ENCODE measurements around the gene PTPN11. TPM values are rescaled to one million over a fixed set of nuclear protein-coding genes. Genes with fewer than 3 reads are reported as not detected.

PTPN11 gene
- total RNA-seq, 1 donor from 2014 or later = 100 TPM

GRCh38 chr12:112537710-112538396, 119.1 kb downstream of the PTPN11 start:
- intact Hi-C loops (cut with micrococcal nuclease) = no loop called here

- intact Hi-C loops (cut with micrococcal nuclease) = no loop called here
Measured at GRCh38 chr12:112538740-112539139, 120.0 kb downstream of the PTPN11 start.

GRCh38 chr12:112539221-112539620, 120.5 kb downstream of the PTPN11 start:
- intact Hi-C loops (cut with micrococcal nuclease) = no loop called here

DNA sequence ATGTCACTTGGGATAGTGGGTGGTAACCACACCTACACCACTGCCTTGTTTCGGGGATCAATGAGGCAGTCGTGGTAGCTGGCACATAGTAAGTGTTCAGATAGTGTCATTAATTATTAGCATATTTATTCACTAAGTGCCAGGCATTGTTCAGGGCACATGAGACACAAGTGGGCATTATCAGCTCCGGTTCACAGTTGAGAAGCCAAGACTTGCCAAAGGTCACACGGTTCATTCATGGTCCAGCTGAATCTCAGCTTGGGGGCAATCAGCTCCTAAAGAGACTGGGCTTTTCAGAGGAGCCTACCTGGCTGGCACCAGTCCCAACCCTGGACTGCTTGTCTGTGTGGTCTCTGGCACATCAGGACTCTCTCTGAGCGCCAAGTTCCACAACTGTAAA, 121.3 kb downstream of the PTPN11 start:
- intact Hi-C loops (cut with micrococcal nuclease) = no loop called here

- intact Hi-C loops (cut with micrococcal nuclease) = no loop called here
Measured at GRCh38 chr12:112543751-112544150, 125.0 kb downstream of the PTPN11 start.

DNA sequence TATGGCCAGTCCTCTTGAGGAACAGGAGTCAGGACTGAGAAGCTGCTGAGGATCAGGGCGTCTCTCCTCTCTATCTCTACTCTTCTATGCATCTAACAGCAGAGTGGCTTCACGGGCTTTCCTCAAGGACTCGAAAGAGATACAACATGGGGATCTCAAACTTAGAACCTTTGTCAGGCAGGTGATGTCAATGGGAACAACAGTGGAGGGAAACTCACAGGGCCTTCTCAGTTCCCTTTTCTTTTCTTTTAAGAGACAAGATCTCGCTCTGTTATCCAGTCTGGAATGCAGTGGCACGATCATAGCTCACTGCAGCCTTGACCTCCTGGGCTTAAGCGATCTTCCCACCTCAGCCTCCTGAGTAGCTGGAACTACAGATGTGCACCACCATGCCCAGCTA, 127.6 kb downstream of the PTPN11 start:
- intact Hi-C loops (cut with micrococcal nuclease) = no loop called here

DNA sequence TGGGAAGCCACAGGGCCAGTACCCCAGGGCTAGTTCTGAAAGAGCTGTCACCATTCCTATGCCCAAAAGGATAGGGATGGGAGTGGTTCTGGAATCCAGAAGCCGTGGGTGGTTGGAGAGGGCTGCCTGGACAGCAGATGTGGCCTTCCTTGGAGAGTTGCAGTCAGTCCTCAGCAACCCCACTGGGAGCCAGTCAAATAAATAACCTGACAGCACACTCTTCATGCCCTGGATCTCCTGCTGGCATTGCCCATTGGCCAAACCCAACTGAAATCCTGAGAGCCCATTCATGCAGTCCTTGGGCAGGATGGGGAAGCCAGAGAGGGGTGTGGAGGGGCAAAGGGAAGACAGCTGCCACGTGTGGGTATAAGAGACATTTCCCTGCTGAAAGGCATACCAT, 128.2 kb downstream of the PTPN11 start:
- intact Hi-C loops (cut with micrococcal nuclease) = no loop called here

DNA sequence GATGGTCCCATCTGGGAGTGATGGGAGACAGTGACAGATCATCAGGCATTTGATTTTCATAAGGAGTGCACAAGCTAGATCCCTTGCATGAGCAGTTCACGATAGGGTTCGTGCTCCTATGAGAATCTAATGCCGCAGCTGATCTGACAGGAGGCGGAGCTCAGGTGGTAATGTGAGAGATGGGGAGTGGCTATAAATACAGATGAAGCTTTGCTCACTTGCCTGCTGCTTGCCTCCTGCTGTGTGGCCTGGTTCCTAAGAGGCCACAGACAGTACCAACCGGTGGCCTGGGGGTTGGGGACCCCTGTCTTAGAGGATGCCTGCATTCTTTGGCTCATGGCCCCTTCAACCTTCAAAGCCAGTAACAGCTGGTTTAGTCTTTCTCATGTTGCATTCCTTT, 130.3 kb downstream of the PTPN11 start:
- intact Hi-C loops (cut with micrococcal nuclease) = no loop called here

GRCh38 chr12:112551681-112552080, 132.9 kb downstream of the PTPN11 start:
- intact Hi-C loops (cut with micrococcal nuclease) = no loop called here

- intact Hi-C loops (cut with micrococcal nuclease) = no loop called here
Measured at GRCh38 chr12:112555621-112556233, 137.0 kb downstream of the PTPN11 start.

DNA sequence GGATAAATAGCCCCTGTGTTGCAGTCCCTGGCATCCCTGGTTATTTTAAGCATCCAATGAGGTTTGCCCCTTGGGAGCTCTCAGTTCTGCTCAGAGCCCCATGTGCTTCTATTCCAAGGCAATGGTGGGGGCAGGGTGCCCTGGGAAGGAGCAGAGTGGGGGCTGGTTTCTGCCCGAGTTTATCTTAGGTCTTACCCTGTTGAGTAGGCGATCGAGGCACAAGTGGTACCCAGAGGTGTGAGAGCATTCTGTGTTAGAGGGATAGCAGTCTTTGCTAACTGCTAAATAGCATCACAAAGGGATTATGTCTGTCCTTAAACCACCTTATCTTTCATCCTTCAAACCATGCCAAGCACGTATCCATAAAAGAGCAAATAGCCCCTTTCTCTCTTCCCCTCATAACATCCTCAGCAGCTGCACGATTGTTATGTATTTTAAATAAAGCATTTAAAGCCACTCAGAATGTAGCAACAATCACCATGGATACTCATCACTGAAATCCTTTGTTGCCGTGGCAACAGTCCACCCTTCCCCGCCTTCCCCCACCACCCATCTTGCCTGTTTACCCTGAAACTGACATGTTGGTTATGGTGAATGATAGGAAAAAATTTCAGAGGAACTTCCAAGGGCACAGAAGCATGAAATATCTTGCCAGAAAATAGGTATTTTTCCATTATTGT, 139.3 kb downstream of the PTPN11 start:
- intact Hi-C loops (cut with micrococcal nuclease) = no loop called here

Other genes starting within 250 kb of the PTPN11 start
- gene HECTD4, start 36.5 kb upstream of the PTPN11 start, total RNA-seq = 36.8 and 45.9 TPM in 2 replicates
- gene RPL6, start 9.3 kb upstream of the PTPN11 start, total RNA-seq = 1,174 and 1,185 TPM in 2 replicates

Data from T-helper 2 cell treated with Interferon-gamma antibody and Interleukin-4, amounts not matched to agents 100 ng/mL and 5 ng/mL, for 36 hours (primary cell).